Stimulated activated CD4-positive, alpha-beta T cell treated with anti-CD3 and anti-CD28 coated beads, Interleukin-1b, Interleukin-23, amount 100 ng/mL, for 24 hours (primary cell): Measurements from ENCODE around the gene TSR1.
A peak's percentile ranks its signal among the peaks of the same experiment; 100 is the strongest.

Experiments used
- DNase-seq, 4 experiments: peaks; one replicate each; pipeline ENCODE4 v3.0.0-alpha.2; 2020; ENCODE audit warnings: low read depth in 4 of 4, low spot score in 1 of 4

The TSR1 gene

DNA sequence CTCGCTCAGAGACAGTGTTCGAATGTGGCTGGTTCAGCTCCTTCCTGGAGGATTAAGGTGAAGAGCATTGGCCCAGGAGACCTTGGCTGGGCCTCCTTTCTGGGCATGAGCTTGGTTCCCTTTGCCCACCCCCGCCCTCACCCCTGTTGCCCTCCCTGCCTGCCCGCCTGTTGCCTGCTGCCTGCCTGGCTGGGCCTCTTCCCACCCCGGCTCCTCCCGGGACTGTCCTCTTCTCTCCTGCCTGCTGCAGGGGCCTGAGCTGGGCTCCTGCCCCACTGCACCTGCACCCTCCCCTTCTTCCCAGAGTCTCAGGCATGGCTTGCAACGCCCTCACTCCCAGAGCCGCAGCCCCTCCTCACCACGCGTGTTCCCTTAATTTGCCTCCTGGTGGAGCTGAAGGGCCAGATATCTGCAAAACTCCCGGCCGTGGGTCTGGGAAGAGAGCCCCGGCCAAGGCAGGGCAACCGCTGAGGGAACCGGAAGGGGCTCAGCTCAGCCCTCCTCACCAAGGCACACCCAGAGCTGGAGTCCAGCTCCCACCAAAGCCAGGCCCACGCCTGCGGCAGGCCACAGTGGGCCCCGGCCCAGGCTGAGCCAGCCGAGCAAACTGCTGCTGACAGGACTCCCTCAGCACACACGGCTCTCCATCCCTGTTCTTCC is 33.4 kb upstream of the TSR1 start:
- DNase-seq = no peak

DNA sequence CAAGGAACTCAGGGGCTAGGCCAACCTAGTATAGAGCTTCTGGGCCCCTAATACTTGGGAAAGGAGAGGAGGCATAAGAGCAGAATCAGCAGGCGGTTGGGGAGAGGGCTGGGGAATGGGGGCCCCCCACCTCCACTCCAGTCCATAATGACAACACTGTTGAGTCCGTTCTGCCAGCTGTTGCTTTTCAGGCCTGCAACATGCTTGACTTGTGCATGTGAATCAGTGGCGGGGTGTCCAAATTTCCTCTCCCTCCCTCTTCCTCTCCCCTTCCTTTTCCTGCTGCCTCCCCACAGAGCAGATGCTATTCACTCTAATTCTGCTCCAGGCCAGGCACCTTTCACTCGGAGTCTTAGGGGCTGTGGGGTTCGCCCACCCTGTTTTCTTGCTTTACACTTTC is 32.8 kb upstream of the TSR1 start:
- DNase-seq = no peak

DNA sequence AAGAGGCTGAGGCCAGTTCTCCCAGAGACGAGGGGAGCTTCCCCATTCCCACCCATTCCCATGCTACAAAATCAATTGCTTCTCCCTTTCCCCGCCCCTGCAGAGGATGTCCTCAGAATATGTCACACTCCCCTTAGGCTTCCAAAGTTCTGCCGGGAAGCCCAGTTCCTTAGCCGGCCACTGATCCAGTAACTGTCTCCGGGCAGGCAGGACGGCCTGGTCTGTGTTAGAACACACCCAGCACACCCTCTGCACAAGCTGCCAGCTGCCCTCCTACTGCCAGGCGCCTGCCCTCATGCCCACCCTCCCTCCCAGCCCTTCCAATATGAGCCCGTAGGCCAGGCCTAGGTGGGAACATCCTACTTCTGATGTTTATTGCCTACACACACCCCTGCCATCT is 32.1 kb upstream of the TSR1 start:
- DNase-seq = no peak

DNA sequence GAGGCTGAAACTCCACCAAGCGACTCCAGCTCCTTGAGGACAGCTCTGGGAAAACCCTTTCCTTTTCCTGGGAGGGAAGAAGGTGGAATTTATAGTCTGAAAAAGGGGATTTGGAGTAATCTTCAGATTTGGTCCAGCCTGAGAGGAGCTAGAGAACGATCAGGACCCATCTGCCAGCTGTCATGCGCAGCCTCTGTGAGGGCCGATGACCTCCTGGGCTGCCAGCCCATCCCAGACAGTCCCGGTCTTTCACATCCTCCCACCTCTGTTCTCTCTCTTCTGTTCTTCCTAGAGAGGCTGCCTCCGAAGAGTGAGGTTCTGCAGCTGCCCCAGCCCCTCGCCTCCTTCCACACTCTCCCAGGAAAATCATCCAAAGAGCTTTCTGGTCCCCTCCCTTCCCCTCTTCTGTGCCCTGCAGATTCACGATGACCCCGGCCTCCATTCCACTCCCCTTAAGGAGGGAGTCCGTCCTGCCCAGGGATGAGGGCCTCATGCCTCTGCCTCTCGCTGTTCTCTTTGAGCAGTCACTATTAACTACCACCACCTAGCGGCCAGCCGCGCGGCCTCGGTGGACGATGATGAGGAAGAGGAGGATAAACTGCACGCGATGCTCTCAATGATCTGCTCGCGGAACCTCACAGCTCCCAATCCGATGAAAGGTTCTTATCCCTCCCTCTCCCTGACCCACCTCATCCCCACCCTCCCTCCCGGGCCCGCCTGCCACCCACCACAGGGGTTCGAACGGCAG is 30.7 kb upstream of the TSR1 start:
- no peak for DNase-seq

DNA sequence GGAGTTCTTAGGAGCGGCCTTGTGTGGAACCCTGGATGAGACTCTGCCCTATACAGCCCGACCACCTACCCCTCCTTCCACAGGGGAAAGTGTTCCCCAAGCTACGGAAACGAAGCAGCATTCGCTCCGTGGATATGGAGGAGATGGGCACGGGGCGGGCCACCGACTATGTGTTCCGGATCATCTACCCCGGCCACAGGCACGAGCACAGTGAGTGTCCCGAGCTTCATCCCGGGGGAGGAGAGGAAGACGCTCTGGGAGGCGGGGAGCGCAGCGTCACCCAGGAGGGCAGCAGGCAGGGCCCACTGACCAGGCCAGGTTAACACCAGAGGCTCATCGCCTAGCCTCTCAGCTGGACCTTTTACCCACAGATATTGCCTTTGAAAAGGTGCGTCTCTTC is 28.9 kb upstream of the TSR1 start:
- no peak for DNase-seq

DNA sequence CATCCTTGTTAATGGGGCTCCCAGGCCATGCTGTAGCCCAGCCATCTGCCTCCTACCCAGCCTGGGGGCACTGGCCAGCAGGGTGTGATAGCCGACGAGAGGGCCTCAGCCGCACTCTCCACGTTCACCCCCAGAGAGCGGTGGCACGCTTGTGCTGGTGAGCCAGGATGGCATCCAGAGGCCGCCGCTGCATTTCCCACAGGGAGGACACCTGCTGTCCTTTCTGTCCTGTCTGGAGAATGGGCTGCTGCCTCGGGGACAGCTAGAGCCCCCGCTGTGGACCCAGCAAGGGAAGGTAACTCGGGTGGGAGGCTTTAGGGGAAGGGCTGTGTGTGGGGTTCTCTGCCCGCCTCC is 28.5 kb upstream of the TSR1 start:
- no peak for DNase-seq

DNA sequence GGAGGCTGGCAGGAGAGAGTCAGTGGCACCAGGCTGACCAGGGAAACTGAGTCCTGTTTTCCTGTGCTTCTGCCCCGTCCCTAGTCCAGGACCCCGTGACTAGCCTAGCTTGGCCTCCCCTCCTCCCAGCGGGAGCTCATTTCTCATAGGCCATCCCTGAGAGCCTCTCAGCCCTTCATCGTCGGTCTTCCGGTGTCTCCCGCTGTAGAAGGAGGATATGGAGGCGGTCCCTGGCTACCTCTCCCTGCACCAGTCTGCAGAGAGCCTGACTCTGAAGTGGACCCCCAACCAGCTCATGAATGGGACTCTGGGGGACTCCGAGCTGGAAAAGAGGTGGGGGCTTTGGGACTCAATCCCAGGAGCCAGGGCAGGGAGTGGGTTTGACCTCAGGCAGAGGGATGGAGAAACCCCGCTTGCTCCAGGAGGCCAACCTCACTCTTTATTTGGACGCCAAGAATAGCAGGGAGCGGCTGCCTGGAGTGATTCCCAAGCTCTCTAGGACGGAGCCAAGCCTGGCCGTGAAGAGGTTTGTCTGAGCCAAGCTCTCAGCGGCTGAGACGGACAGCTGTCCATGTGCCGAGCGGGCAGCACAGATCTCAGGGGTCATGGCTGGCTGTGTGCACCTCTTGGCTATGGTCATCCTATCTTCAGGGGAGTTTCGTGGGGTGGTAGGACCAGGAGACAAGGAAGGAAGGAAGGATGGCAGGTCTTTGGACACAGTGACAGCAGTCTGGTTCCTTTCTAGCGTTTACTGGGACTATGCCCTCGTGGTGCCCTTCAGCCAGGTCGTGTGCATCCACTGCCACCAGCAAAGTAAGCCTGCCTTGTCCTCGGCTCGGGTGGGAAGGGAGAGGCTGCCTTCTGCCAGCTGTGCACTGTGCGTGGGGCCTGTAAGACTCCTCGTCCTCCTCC is 27.9 kb upstream of the TSR1 start:
- no peak for DNase-seq

DNA sequence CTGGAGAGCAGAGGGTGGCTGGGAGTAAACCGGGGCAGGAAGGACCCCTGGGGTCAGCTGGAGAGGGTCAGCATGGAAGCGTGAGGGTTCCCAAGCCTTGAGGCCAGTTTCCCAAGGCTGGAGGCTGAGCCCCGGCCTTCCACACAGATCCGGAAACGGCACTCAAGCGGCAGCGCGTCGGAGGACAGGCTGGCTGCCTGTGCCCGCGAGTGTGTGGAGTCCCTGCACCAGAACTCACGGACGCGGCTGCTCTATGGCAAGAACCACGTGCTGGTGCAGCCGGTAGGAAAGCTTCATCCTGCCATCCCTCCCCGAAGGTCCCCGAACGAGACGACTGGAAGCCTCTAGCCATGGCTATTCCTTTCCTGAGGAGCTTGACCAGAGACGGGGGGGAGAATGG is 27.1 kb upstream of the TSR1 start:
- DNase-seq = no peak

DNA sequence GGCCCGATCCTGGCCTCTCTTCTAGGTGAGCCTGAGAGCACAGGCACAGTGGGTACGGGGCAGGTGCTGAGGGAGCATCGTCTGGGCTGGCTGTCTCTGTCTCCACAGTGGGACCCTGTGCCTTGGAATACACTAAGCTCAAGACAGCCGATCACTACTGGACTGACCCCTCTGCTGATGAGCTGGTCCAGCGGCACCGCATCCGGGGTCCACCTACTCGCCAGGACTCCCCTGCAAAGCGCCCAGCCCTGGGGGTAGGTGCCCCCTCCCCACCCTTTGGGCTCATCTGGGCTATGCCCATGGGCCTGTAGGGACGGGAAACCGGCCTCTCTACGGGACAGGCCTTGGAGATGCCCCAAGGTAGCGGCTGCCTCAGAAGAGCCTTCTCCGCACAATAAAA is 26.6 kb upstream of the TSR1 start:
- DNase-seq = no peak

DNA sequence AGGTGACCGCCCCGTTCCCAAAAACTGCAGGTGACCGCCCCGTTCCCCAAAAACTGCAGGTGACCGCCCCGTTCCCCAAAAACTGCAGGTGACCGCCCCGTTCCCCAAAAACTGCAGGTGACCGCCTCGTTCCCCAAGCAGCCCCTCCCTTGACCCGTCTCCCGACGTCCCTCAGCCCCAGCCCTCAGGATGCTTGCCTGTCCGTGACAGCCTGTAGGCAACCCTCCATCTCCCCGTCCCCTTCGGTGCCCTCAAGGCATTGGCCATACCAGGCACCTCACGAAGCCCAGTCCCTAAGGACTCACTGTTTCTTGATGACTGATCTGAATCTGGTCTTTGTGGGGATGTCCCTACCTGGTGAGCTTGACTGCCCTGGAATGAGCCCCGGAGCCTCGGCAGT is 26.2 kb upstream of the TSR1 start:
- no peak for DNase-seq

DNA sequence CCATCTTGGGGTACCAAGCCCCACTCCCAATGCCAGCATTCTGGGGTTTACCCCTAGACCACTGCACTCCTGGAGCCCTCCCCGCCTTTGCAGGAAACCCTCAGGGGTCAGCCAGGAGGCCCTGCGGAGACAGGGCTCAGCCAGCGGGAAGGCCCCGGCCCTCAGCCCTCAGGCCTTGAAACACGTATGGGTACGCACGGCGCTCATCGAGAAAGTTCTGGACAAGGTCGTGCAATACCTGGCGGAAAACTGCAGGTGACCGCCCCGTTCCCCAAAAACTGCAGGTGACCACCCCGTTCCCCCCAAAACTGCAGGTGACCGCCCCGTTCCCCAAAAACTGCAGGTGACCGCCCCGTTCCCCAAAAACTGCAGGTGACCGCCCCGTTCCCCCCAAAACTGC is 25.8 kb upstream of the TSR1 start:
- no peak for DNase-seq

DNA sequence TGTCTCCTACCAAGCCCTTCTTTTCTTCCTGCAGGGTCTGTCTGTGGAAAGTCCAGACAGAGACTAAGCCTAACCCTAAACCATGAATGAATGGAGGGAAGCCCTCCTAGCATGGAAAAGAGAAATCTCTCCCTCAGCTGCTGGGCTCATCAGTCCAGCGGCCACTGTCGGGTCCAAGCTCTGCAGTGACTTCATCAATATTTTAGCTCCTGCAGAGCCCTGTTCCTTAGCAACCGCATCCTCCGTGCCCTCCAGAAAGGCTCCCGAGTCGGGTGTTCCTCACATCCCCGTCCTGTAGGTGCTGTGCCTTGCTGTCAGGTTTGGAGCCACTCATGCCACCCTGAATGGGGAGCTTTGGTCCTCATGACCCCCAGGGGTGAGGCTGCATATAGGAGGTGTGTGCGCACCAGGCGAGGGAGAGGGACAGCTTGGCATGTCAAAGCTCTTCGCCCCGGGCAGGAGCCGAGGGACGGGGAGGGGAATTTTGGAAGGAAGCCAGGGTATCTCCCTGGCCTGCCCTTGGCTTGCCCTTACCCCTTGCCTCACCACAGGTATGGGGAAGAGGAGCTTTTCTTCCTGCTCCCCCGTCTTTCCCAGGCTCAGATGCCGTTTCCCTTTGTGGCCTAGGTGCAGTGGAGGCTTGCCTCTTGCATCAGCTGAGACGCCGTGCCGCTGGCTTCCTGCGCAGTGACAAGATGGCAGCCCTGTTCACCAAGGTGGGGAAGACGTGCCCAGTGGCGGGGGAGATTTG is 24.9 kb upstream of the TSR1 start:
- DNase-seq = no peak

DNA sequence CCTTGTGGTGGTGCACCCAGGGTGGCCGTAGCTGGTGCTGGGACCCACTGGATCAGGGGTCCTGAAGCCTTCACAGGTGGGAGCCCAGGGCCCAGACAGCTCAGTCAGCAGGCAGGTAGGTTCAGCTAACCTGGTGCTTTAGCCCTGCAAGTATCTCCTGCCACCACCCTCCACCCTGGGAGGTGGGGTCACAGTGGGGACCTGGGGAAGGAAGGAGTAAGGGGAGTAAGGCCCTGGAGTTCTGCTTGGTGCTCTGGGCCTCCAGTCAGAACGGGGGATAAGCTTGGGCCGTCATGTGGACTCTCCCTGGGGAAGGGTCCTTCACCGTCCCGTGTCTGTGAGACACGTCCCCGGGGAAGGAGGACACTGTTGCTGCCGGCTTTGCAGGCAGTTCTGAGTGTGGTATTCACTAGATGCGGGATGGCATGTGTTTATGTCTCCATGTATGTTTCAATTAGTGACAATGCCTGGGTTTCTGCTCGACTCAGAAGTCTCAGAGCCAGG is 21.7 kb upstream of the TSR1 start:
- no peak for DNase-seq

DNA sequence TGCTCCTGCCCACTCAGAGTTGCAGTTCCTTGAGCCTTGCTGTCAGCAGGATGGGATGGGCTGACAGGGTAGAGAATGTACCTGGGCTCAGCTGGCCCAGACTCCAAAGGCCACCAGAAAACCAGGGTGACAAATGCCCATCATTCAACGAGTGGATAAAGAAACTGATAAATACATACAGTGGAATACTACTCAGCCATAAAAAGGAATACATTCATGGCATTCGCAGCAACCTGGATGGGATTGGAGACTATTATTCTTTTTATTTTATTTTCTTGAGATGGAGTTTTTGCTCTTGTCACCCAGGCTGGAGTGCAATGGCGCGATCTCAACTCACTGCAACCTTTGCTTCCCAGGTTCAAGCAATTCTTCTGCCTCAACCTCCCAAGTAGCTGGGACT is 21.0 kb upstream of the TSR1 start:
- no peak for DNase-seq

DNA sequence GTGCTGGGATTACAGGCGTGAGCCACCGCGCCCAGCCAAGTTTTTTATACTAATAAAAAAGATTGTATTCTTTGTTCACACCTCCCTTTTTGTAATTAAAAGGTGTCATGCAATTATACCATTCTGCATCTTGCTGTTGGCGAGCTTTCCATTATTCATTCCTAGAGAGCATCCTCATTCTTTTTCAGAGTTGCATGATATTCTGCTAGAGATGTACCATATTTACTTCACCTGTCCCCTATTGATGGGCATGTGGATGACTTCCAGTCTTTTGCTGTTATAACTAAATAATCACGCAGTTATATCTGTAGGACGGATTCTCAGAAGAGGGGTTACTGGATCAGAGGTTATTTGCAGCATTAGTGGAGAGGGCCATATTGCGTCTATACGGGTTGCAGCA is 18.1 kb upstream of the TSR1 start:
- DNase-seq = no peak

DNA sequence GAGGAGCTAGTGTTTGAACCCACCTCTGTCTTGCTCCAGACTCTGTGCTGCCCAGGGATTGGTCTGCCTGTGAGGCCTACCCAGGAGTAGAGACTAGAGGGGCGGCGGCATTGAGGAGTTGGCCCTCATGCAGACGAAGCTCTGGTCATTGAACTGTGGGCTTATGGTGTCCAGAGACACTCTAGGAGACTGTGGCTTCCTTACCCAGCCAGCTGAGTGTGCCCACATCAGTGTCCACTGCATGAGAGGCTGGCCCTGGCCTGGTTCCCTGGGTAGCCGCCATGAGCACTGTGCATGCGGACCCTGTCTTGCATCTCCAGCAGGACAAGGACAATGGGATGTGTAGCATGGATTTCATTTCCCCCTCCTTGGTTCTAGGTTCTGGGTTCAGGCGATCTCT is 15.0 kb upstream of the TSR1 start:
- no peak for DNase-seq

DNA sequence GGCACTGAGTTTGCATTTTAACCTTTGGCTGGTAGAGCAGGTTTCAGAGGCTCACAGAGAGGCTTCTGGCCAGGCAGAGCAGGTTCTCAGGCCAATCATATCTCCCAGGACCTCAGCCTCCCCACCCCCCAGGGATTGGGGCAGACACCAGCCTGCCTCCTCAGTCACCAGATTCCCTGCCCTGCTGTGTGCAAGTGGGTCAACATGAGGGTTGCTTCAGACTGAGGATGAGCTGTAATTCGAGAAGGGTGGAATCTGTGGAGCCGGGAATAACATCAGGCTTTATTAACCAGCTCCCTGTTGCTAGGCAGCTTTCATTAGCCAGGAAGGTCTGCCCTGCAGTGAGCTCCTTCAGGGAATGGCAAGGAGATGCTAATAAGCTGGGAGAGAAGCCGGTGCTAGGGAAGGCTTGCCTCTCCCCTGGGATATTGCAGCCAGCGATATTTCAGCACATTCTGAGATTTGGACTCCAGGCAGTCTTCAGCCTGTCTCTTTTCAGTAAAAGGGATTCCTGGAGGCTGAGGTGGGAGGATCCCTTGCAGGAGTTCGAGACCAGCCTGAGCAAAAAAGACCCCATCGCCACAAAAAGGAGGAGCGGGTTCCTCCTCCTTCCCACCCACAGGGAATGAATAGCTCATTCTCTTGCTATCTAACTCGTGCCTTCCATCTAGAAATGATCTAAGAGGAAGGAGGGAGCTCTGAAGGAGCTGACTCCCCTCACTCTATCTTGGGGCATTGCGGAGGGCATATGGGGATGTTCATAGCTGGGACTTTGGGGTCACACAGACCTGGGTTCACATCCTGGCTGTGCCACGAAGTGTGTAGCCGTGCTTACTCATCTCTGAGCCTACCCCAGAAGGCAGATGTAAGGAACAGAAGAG is 11.8 kb upstream of the TSR1 start:
- DNase-seq = no peak

DNA sequence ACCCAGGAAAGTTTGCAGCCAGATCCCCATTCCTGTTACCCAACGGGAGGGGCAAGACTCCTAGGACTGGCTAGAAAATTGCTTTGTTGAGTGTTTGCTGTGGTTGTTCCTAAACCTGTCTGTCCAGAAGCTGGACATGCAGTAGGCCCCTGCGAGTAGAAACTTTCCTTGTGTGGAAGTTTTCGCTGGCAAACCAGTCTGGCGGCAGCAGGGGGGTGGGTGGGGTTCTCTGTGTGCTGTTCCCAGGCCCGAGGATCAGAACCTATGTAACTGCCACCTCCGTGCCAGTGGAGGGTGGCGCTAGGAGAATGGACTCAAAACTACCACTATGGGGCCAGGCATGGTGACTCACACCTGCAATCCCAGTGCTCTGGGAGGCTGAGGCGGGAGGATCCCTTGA is 10.2 kb upstream of the TSR1 start:
- DNase-seq = no peak

DNA sequence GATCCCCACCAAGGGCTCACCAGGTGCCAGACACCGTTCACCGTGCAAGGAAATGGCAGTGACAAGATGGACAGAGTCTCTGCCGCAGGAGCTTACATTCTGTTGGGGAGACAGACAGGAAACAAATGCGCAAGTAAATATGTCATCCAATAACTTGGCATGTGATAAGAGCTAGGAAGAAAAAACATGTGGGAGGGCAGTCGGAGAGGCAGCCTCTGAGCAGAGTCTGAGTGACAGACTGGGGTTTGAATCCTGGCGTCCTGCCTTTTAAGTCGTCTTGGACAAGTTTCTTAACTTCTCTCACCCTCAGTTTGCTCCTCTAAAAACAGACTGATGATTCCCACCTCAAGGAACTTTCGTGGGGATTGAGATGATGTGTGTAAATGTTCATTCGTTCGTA is 8.3 kb upstream of the TSR1 start:
- no peak for DNase-seq

DNA sequence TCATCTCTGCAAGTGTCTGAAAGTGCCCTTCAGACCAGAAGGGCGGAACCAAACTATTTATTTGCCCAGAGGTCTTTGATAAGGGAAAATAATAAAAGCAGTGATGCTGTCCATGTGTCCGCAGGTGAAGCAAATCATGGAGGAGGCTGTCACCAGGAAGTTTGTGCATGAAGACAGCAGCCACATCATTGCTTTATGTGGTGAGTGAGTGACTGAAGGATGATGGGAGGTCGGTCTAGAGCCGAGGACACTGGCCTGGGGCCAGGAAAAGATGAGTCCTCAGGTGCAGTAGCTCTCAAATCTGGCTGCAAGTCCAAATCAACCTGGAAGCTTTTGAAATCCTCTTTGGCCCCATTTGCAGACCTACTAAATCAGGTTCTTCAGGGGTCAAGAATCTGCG is 7.2 kb upstream of the TSR1 start:
- DNase-seq = peak in 1 of 4 experiments; percentile 28
